ENCODE data around the gene F10.

GRCh38 chr13:113179374-113180230 lies 57.0 kb downstream of the F10 start:
- no peak for TF ChIP-seq CTCF (conservative IDR thresholded peaks at IDR 0.05; ENCODE audit: low read depth in 2 of 2)
- TF ChIP-seq EZH2 (IDR thresholded peaks at IDR 0.05; ENCODE audit: low read depth, unreplicated experiment): no peak
- TF ChIP-seq REST (IDR thresholded peaks at IDR 0.05; ENCODE audit: unreplicated experiment): no peak
- no peak for TF ChIP-seq POLR2AphosphoS5 (IDR thresholded peaks at IDR 0.05; ENCODE audit: low read depth)
- TF ChIP-seq ZNF331 (CRISPR knock-in tag; IDR thresholded peaks at IDR 0.05; ENCODE audit: low read depth): no peak
- no peak for TF ChIP-seq EZH2phosphoT487 (IDR thresholded peaks at IDR 0.05; ENCODE audit: unreplicated experiment)
- TF ChIP-seq ZNF114 (CRISPR knock-in tag; IDR thresholded peaks at IDR 0.05): no peak
- TF ChIP-seq NANOG (IDR thresholded peaks at IDR 0.05; ENCODE audit: borderline replicate concordance): no peak

Measured in GM23338 (cell line).